HG03139 (cell line): ENCODE data around the gene OGG1.

Source experiments
- ATAC-seq: cut with Tn5 transposase; IDR thresholded peaks from one replicate; pipeline ENCODE4 v1.9.1; 2021; ENCODE audit not compliant: unreplicated experiment

Gene OGG1

GRCh38 chr3:9727041-9727595 is 22.6 kb upstream of the OGG1 start:
- no peak for ATAC-seq

GRCh38 chr3:9727743-9728142 is 22.0 kb upstream of the OGG1 start:
- no peak for ATAC-seq

GRCh38 chr3:9729419-9729818 is 20.3 kb upstream of the OGG1 start:
- no peak for ATAC-seq

GRCh38 chr3:9730657-9731205 is 19.0 kb upstream of the OGG1 start:
- peak; percentile 26 for ATAC-seq

GRCh38 chr3:9731206-9732079 is 18.3 kb upstream of the OGG1 start, which contains the start of gene BRPF1:
Gene BRPF1 (plus strand): TSS chr3:9731735. CDS start chr3:9734141, 2,406 bp downstream.
- ATAC-seq: peak; percentile 91

- ATAC-seq: peak; percentile 3
Observed at GRCh38 chr3:9732080-9732739, 17.5 kb upstream of the OGG1 start.

- no peak for ATAC-seq
Observed at GRCh38 chr3:9732740-9733115, 17.0 kb upstream of the OGG1 start.

GRCh38 chr3:9736831-9737230 is 12.9 kb upstream of the OGG1 start:
- ATAC-seq: no peak

GRCh38 chr3:9739181-9739580 is 10.6 kb upstream of the OGG1 start:
- ATAC-seq: no peak

GRCh38 chr3:9742560-9742959 is 7.2 kb upstream of the OGG1 start:
- no peak for ATAC-seq

GRCh38 chr3:9743548-9743947 is 6.2 kb upstream of the OGG1 start:
- ATAC-seq: no peak

GRCh38 chr3:9744162-9744561 is 5.6 kb upstream of the OGG1 start:
- no peak for ATAC-seq

GRCh38 chr3:9745521-9745920 is 4.2 kb upstream of the OGG1 start:
- no peak for ATAC-seq

GRCh38 chr3:9746330-9746729 is 3.4 kb upstream of the OGG1 start:
- no peak for ATAC-seq

- ATAC-seq: no peak
Observed at GRCh38 chr3:9747267-9747666, 2.5 kb upstream of the OGG1 start.

GRCh38 chr3:9748031-9748430 is 1.7 kb upstream of the OGG1 start:
- no peak for ATAC-seq

GRCh38 chr3:9749296-9749644 is 482 bp upstream of the OGG1 start:
- no peak for ATAC-seq

- no peak for ATAC-seq
Observed at GRCh38 chr3:9750556-9751411, 1.0 kb downstream of the OGG1 start.

GRCh38 chr3:9754678-9755077 is 4.9 kb downstream of the OGG1 start:
- ATAC-seq: no peak

GRCh38 chr3:9757427-9757826 is 7.7 kb downstream of the OGG1 start:
- no peak for ATAC-seq
